Skin of body (tissue), 3 donors: ENCODE measurements around the gene C2orf92. TPM values are rescaled to one million over a fixed set of nuclear protein-coding genes. Genes with fewer than 3 reads are reported as not detected.

ENCODE experiments used
- DNase-seq: peaks from one replicate; lab custom pipeline; 2025; lab: John Stamatoyannopoulos, UW
- small RNA-seq: library from RNA; depleted of rRNA; stranded (forward); fragments of <200 nt; gene quantifications from one replicate; pipeline ENCODE3, GENCODE V24; 2014; ENCODE audit warnings: low replicate concordance
- total RNA-seq: library from RNA; depleted of rRNA; stranded (reverse); fragments of >200 nt; gene quantifications from one replicate; pipeline ENCODE4 v1.2.3, GENCODE V29; 2014

Gene C2orf92
- total RNA-seq, 1 donor from 2014 or later: 9.3 TPM

DNA sequence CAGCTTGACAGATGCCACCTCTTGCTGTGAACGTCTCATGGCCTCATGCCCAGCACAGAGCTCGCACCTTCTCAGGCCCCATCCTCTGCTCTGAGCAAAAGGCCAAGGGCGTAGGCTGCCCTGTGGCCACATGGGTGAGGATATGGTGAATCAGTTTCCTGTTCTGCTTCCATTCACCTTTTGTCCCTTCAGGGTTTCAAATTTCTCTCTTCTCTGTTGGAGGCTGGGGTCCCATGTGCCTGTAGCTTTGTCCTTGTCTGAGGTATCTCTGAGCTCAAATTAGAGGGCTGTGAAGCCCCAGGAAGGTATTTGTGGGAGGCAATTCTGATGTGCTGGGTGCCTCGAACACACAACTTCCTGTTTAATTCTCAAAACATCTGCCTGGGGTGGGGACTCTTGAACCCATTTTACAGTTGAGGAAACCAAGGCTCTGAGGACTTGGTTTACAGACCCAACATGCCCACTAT, 72.9 kb downstream of the C2orf92 start:
- DNase-seq: no peak

DNA sequence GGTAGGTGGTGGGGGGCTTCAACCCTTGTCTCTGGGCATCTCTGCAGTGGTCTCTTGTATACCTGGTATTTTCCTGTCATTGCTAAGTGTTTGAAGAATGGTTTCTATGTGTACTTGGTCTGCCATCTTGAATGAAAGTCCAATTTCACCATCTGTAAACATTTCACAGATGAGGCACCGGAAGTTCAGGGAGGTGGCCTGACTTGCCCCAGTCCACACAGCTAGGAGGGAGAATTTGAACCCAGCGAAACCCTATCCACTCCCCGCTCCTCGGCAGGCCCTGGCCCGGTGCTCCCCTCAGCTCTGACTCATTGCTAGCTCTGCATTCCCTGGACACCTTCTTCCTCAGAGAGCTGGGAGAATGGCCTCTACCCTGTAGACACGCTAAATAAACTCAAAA, 74.4 kb downstream of the C2orf92 start:
- DNase-seq: no peak

DNA sequence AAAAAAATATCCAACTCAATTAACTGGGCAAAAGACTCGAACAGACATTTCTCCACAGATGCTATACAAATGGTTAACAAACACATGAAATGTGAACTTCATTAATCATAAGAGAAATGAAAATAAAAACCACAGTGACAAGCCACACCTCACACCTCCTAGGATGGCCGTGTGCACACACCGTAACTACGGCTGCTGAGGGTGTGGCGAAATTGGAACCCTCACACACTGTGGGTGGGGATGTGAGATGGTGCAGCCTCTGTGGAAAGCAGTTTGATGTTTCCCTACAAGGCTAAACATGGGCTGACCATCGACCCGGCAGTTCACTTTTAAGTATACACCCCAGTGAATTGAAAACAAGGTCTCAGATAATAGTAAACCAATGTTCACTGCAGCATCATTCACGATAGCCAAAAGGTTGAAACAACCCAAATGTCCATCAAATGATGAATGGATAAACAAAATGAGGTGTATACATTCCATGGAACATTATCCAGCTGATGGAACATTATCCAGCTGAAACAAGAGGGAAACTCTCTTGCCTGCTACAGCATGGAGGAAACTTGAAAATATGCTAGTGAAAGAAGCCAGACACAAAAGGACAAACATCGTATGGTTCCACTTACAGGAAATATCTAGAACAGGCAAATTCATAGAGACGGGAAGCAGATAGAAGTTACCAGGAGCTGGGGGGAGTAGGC, 76.1 kb downstream of the C2orf92 start:
- DNase-seq: no peak

GRCh38 chr2:97747285-97747684, 77.8 kb downstream of the C2orf92 start:
- no peak for DNase-seq

DNA sequence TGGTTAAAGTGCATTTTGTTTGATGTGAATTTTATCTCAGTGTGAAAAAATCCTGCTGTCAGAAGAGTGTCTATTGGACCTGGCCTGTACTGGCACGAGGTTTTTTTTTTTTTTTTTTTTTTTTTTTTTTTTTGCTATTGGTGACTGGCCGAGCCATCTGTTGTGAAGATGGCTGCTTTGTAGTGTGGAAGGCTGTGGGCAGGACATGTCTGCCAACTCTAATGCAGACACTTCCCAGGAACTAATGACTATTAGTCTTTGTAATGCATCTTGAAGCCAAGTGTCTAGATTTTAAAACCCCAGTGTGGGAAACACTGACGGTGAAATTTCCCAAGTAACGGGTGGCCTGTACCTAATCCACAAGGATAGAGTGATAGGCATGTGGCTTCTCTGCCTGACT, 78.2 kb downstream of the C2orf92 start:
- DNase-seq: no peak

DNA sequence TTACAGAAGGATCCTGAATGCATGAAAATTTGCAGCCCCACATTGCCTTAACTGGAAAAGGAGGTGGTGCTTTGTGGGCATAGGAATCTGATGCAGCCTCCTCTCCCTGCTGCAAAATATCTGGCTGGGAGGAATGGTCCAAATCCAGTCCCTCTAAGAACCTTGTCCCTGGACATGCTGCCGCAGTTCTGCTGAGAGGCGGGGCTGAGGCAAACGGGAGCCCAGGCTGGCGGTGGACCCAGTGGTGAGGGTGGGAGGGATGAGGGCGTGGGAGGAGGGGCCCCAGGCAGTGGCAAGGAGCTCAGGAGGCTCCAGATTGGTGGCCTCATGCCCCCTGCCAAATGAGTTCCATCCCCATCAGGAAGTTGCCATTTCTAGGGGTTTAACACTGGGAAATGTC, 80.1 kb downstream of the C2orf92 start:
- DNase-seq: no peak

DNA sequence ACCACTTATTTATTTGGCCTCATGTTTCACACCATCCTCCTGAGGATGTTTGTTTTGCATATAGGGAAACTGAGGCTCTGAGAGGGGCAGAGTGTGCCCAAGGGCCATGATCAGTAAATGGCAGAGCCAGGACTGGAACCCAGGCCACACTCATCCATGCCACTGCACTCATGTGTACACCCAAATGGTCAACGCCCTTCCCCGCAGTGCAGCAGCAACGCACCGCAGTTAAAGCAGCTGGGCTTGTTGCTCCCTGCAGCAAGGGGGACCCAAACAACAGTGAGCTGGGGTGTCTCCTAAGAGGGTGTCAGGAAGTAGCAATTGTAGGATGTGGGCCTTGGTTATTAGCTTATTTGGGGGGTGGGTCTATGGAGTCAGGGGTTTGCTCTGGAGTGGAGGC, 80.5 kb downstream of the C2orf92 start:
- no peak for DNase-seq

DNA sequence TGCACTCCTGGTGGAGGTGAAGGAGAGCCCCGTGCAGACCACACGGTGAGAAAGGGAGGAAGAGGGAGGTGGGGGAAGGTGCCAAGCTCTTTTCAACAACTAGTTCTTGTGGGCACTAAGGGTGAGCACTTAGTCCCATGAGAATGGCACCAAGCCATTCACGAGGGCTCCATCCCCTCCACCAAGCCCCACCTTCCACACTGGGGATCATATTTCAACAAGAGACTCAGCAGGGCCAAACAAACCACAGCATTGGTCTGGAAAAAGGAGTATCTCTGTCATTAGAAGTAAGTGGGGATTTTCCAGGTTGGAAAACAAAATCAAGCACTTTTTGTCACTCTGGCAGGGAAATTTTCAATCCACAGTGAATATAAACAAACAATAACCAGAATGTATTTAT, 82.2 kb downstream of the C2orf92 start:
- no peak for DNase-seq

Small RNAs within 50 kb of the gene (small RNA-seq; reads per million reads assigned to genes)
- gene RNU4-8P: 0.21 reads per million

Other genes with a start within 250 kb of the C2orf92 start
- 104 TPM for gene ANKRD36B, start 79.8 kb upstream of the C2orf92 start, total RNA-seq
- gene COX5B, start 23.7 kb upstream of the C2orf92 start, total RNA-seq: 285 TPM
- gene ACTR1B, start 5.7 kb upstream of the C2orf92 start, total RNA-seq: 26.7 TPM
- 1.4 TPM for gene ZAP70, start 43.9 kb downstream of the C2orf92 start, total RNA-seq